HG03135 (cell line): Measurements from ENCODE around the gene MTX3.
A peak's percentile ranks its signal among the peaks of the same experiment; 100 is the strongest.

ENCODE experiments used
- ATAC-seq: cut with Tn5 transposase; IDR thresholded peaks from one replicate; pipeline ENCODE4 v1.9.1; 2021; ENCODE audit warnings: mild to moderate bottlenecking, moderate library complexity; ENCODE audit not compliant: unreplicated experiment

MTX3 gene

GRCh38 chr5:79990598-79991507, at the start of gene MTX3:
TSS of gene MTX3 (minus strand) at chr5:79991262. CDS start at chr5:79991238, 24 bp downstream.
- peak; percentile 90 for ATAC-seq

- ATAC-seq: no peak
Observed at GRCh38 chr5:80039650-80040049, 48.6 kb upstream of the MTX3 start.

- ATAC-seq: no peak
Observed at GRCh38 chr5:80037366-80037765, 46.3 kb upstream of the MTX3 start.

DNA sequence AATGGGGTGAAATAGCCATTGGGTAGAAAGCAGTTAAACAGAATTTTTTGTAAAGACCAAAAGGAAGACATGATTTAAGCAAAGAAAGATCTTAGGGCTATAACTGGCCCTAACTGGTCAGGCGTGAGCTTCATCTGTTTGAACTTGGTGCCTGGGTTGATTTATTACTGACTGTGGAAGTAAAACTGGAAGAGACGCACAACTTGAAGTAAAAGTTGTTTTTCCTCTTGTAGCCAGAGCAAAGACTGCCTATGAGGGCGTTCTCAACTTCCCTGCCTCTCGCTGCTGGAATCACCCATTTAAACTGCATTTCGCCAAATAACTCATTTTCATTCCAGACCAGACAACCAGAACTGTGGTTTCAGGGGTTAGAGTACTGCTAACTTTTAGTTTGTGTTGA, 45.6 kb upstream of the MTX3 start:
- no peak for ATAC-seq

- no peak for ATAC-seq
Observed at GRCh38 chr5:80035839-80036238, 44.8 kb upstream of the MTX3 start.

DNA sequence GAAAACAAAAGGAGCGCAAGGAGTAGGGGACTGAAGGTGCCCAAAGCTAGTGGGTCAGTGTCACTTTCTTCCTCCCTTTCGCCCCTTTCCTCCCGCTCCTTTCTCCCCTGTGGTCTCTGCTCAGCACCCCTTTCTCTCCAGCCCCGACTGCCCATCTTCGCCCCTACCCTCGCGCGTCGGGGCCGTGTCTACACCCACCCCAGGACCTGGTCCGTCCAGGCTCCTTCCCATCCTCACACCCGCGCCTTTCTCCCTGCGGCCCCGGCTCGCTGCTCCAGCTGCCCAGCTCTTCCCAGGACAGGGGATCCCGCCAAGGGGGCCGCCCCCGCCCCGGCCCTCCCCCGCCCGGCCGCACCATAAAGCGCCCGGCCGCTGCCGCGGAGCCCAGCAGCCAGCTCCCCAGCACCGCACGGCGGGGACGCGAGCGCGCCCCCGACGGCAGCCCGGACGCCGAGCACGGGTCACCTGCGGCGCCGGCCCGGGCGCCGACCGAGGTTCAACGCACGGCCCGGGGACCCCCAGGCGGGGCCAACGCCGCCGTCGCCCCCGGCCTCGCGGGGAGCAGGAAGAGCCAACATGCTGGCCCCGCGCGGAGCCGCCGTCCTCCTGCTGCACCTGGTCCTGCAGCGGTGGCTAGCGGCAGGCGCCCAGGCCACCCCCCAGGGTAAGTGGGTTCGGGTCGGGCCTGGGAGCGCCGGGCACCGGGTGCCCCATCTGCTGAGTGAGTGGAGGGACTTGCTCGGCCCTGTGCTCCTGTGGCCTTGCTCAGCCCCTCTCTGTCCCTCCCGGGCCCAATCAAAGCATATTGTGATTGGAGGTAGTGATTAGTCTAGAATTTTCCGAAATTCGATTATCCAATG, 44.1 kb upstream of the MTX3 start, which contains the start of gene THBS4:
THBS4 (plus strand) TSS at position 387 of the 860 bp plus-strand sequence; CDS start at position 577, 190 bp downstream.
- ATAC-seq: no peak

GRCh38 chr5:80034559-80034958, 43.5 kb upstream of the MTX3 start:
- no peak for ATAC-seq

- no peak for ATAC-seq
Observed at GRCh38 chr5:80033513-80033912, 42.5 kb upstream of the MTX3 start.

GRCh38 chr5:80031109-80031508, 40.0 kb upstream of the MTX3 start:
- ATAC-seq: no peak

DNA sequence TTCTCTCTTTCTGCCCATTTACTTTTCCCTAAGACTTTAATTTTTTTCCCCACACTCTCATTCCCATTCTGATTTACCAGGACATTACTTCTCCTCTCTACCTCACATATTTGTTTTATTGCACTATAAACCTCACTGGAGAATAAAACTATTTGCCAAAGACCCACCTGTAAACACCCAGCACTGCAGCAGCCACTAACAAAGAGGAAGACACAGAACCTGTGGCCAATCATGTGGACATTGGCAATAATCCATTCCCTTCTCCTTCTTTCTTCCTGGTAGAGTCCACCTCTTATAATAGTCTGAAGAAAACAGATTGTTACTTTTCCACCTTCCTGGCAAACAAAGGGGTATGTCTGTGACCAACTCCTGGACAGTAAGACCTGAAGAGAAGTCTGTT, 35.8 kb upstream of the MTX3 start:
- no peak for ATAC-seq

GRCh38 chr5:80025069-80025468, 34.0 kb upstream of the MTX3 start:
- no peak for ATAC-seq

DNA sequence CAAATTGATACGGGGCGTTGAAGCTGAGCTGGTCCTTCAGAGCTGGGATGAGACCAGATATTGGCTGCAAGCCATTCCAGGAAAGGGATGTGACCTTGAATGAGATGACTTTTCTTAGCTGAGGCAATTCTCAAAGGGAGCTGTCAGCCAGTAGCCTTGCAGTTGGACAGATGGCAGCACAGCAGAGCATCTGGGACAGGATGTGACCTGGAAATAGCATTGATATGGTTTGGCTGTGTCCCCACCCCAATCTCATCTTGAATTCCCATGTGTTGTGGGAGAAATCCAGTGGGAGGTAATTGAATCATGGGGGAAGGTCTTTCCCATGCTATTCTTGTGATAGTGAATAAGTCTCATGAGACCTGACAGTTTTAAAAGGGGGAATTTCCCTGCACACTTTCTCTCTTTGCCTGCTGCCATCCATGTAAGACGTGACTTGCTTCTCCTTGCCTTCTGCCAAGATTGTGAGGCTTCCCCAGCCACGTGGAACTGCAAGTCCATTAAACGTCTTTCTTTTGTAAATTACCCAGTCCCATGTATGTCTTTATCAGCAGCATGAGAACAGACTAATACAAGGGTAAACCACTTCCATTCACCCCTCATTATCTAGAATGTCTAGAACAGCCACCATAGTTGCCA, 19.8 kb upstream of the MTX3 start:
- no peak for ATAC-seq

DNA sequence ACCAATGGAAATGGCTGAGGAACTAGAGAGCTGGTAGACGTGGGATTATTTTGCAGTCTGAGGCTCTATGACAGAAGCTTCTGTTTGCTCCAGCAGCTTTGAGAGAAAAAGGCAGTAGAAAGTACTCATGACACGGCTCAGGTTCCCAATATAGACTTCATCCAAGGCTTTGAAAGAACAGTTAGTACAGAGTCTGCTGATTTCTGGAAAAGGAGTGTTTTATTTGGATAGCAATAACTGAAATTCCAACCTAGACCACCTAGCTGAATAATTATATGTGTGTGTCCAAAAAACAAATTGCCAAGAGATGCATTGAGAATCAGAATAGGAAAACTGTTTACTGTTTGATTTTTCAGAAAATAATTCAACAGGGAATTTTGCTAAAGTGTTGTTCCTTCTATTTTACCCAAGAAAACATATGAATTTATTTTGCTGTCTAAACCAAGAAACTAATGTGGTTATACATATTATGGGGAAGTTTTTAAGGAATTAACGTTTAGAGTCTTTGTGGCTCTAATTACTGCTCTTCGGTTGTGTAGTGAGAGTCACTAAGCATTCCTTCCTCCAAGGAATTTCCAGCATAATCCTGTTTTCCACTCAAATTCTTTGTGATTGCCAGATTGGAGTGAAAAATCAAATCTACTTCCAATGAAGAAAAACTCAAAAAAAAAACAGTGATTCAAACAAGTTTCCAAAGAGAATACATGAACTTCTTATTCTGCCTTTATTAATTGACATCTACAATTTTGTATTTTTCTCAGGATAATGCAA, 18.1 kb upstream of the MTX3 start:
- ATAC-seq: no peak

GRCh38 chr5:80002677-80003076, 11.6 kb upstream of the MTX3 start:
- no peak for ATAC-seq

DNA sequence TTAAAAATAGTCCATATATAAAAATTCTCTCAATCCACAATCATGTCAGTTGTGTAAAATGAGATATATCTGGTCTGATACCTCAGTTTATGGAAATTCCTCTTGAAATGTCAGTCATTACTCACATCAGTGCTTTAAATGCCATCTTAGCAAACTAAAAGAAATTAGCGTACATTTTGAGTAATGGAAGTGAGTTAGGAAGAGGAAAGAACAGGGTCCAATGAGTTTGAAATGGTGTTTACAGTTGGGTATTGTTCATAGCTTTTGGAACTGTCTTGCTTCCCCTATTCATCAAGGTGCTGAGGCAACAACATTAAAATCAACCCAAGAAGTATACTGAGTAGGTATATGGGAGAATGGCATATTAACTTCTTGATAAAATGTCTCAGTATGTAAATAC, 8.7 kb upstream of the MTX3 start:
- ATAC-seq: no peak

- no peak for ATAC-seq
Observed at GRCh38 chr5:79992891-79993657, 2.0 kb upstream of the MTX3 start.

DNA sequence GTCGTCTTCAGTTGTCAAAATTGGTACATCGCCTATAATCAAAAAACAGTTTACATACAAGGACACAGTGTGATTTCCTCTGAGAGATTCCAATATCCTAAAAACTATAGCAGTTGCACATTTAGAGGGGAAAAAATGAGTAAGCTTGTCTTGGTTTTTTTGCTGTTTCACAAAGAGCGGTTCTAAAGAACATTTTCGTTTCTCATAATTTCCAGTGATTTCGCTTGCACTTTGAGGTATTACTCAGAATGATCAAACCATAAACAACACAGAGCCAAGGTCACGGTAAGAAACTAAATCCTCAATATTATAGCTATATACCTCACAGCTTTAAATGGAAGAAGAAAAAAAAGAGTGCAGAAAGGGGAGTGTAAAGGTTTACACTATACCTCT, 861 bp downstream of the MTX3 start:
- ATAC-seq: peak; percentile 43

DNA sequence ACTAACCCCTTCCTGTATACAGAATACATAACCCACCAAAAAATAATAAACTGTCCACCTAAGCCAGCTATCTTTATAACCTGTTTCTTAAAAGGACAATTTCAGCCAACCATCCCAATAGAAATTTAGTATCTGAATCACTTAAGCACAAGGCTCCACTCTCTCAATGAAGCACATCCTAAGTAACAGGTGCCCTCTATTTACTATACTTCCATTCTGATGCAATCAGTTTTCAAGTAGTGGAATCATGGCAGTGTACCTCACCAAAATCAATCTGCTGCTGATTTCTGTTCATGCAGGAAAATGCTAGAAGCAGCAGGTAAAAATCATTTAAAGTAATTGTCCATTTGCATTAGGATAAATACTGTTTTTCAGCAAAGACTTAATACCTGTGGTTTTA, 4.8 kb downstream of the MTX3 start:
- no peak for ATAC-seq

DNA sequence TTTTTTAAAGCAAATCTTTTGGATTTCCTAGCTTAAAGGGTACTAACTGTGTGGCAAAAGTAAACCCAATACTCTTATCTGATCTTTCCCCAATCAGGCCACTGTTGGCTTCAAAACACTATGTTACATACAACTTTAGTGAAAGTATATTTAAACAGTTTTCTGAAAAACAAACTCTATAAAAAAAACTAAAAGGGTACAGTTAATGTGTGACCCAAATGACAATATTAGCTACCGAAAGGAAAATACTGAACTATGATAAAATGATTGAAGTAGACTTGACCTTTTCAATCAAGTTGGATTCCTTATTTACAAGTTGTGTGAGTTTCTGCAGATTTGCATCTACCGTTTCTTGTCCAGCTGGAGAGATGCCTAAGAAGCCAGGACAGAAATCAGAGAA, 5.8 kb downstream of the MTX3 start:
- ATAC-seq: no peak

- no peak for ATAC-seq
Observed at GRCh38 chr5:79984363-79984762, 6.7 kb downstream of the MTX3 start.
